HG03460 (cell line): ENCODE measurements around the gene MOB2.

ENCODE experiments used
- ATAC-seq: cut with Tn5 transposase; IDR thresholded peaks from one replicate; pipeline ENCODE4 v1.9.1; 2021; ENCODE audit not compliant: unreplicated experiment

Gene MOB2

GRCh38 chr11:1504581-1505290 lies 18.2 kb upstream of the MOB2 start:
- no peak for ATAC-seq

- ATAC-seq = no peak
These were observed 17.6 kb upstream of the MOB2 start for GRCh38 chr11:1504138-1504537.

- no peak for ATAC-seq
These were observed 17.1 kb upstream of the MOB2 start for GRCh38 chr11:1503708-1504104.

- no peak for ATAC-seq
These were observed 16.6 kb upstream of the MOB2 start for GRCh38 chr11:1502954-1503707.

- no peak for ATAC-seq
These were observed 15.8 kb upstream of the MOB2 start for GRCh38 chr11:1502168-1502953.

- no peak for ATAC-seq
These were observed 15.0 kb upstream of the MOB2 start for GRCh38 chr11:1501421-1502167.

GRCh38 chr11:1500466-1501420 lies 14.2 kb upstream of the MOB2 start:
- ATAC-seq = no peak

- no peak for ATAC-seq
These were observed 13.3 kb upstream of the MOB2 start for GRCh38 chr11:1499899-1500298.

- ATAC-seq = no peak
These were observed 12.8 kb upstream of the MOB2 start for GRCh38 chr11:1499261-1499890.

GRCh38 chr11:1498262-1498661 lies 11.7 kb upstream of the MOB2 start:
- no peak for ATAC-seq

- no peak for ATAC-seq
These were observed 11.0 kb upstream of the MOB2 start for GRCh38 chr11:1497600-1497999.

- ATAC-seq = no peak
These were observed 10.1 kb upstream of the MOB2 start for GRCh38 chr11:1496761-1497095.

- ATAC-seq = no peak
These were observed 9.6 kb upstream of the MOB2 start for GRCh38 chr11:1496091-1496760.

GRCh38 chr11:1494650-1495049 lies 8.1 kb upstream of the MOB2 start:
- ATAC-seq = no peak

- no peak for ATAC-seq
These were observed 7.2 kb upstream of the MOB2 start for GRCh38 chr11:1493650-1494244.

GRCh38 chr11:1491379-1491778 lies 4.8 kb upstream of the MOB2 start:
- ATAC-seq = no peak

- no peak for ATAC-seq
These were observed 4.1 kb upstream of the MOB2 start for GRCh38 chr11:1490651-1491050.

- ATAC-seq = no peak
These were observed 2.1 kb upstream of the MOB2 start for GRCh38 chr11:1488575-1489180.
